Smooth muscle cell (in vitro differentiated cells): Measurements from ENCODE around the gene NBEA. TPM values are rescaled to one million over a fixed set of nuclear protein-coding genes. Genes with fewer than 3 reads are reported as not detected.

ENCODE experiments used
- DNase-seq: peaks from one replicate; lab custom pipeline; 2025; ENCODE audit not compliant: unreplicated experiment; lab: John Stamatoyannopoulos, UW
- H2AFZ ChIP-seq: fragments of 200-600 bp; sonication (generic); 2 replicates; pipeline ENCODE4 v1.6.0; 2016; ENCODE audit warnings: antibody characterized with exemption, low read depth, mild to moderate bottlenecking
- H3F3A ChIP-seq: fragments of 200-600 bp; sonication (generic); 2 replicates; pipeline ENCODE4 v1.6.0; 2017; ENCODE audit warnings: antibody characterized with exemption, low read depth
- H3K27ac ChIP-seq: fragments of 200-600 bp; sonication (generic); 2 replicates; pipeline ENCODE4 v1.5.1; 2016; ENCODE audit warnings: low read depth, mild to moderate bottlenecking
- H3K27me3 ChIP-seq: fragments of 200-600 bp; sonication (generic); 2 replicates; pipeline ENCODE4 v1.6.1; 2016; ENCODE audit warnings: low read depth, mild to moderate bottlenecking
- H3K36me3 ChIP-seq: fragments of 200-600 bp; sonication (generic); 2 replicates; pipeline ENCODE4 v1.5.1; 2016; ENCODE audit warnings: low read depth
- H3K4me1 ChIP-seq: fragments of 200-600 bp; sonication (generic); 2 replicates; pipeline ENCODE4 v1.5.1; 2016; ENCODE audit warnings: low read depth
- H3K4me2 ChIP-seq: fragments of 200-600 bp; sonication (generic); 2 replicates; pipeline ENCODE4 v1.6.0; 2016; ENCODE audit warnings: mild to moderate bottlenecking
- H3K4me3 ChIP-seq: fragments of 200-600 bp; sonication (generic); 2 replicates; pipeline ENCODE4 v1.5.1; 2016; ENCODE audit warnings: mild to moderate bottlenecking
- H3K79me2 ChIP-seq: fragments of 200-600 bp; sonication (generic); 2 replicates; pipeline ENCODE4 v1.6.0; 2016; ENCODE audit warnings: low read depth, mild to moderate bottlenecking
- H3K9ac ChIP-seq: fragments of 200-600 bp; sonication (generic); 2 replicates; pipeline ENCODE4 v1.6.0; 2016; ENCODE audit warnings: low read depth
- H3K9me3 ChIP-seq: fragments of 200-600 bp; sonication (generic); replicated peaks from 2 replicates; pipeline ENCODE4 v1.5.1; 2016; ENCODE audit warnings: low read depth
- H4K20me1 ChIP-seq: fragments of 200-600 bp; sonication (generic); 2 replicates; pipeline ENCODE4 v1.6.0; 2016; ENCODE audit warnings: low read depth
- CTCF ChIP-seq: fragments of 200-600 bp; sonication (generic); IDR thresholded peaks from 2 replicates; pipeline ENCODE4 v1.5.1; 2017; ENCODE audit warnings: borderline replicate concordance, mild to moderate bottlenecking, antibody characterized with exemption; ENCODE audit not compliant: insufficient read depth, poor library complexity, severe bottlenecking
- whole genome bisulfite sequencing: methylation state at CpG from one replicate; pipeline ENCODE4 v1.1.7; 2016; ENCODE audit warnings: low lambda C conversion rate; 5-methylcytosine and 5-hydroxymethylcytosine counted together
- polyA plus RNA-seq: library from polyadenylated mRNA; unstranded; fragments of >200 nt; fragmentation: Nextera tagmentation; extraction: Ambion mirVana; gene quantifications from 2 replicates; pipeline ENCODE4 v1.2.1, GENCODE V29; 2016
- total RNA-seq: library from RNA; depleted of rRNA; stranded (reverse); fragments of >200 nt; gene quantifications from 2 replicates; pipeline ENCODE4 v1.2.3, GENCODE V29; 2014

Gene NBEA
- total and polyA plus RNA-seq, 2 experiments from 2014 or later: 3.6 to 11.7 TPM

- 93% methylated on average over 3 of the region's 3 CpGs for WGBS
- no peaks in the 10 kb centered on the region for H3K36me3 ChIP-seq
- peaks cover 7% of the 10 kb centered on the region for H3F3A ChIP-seq
- H3K4me2 ChIP-seq: no peak overlapping the region
- H3K27ac ChIP-seq: no peak overlapping the region
- H4K20me1 ChIP-seq: no peaks in the 10 kb centered on the region
- no peak for TF ChIP-seq CTCF
- no peaks in the 10 kb centered on the region for H3K9me3 ChIP-seq
- DNase-seq: no peak
- no peaks in the 10 kb centered on the region for H3K27me3 ChIP-seq
- H3K4me1 ChIP-seq: no peaks in the 10 kb centered on the region
- H3K4me3 ChIP-seq: no peak overlapping the region
- H2AFZ ChIP-seq: no peak overlapping the region
- no peaks in the 10 kb centered on the region for H3K79me2 ChIP-seq
- no peak overlapping the region for H3K9ac ChIP-seq
Observed at GRCh38 chr13:35593651-35594050, 651.6 kb downstream of the NBEA start.

GRCh38 chr13:35594096-35594495, 652.0 kb downstream of the NBEA start:
- TF ChIP-seq CTCF: no peak
- H3K27ac ChIP-seq: no peak overlapping the region

GRCh38 chr13:35595181-35595580, 653.1 kb downstream of the NBEA start:
- H3K79me2 ChIP-seq: no peaks in the 10 kb centered on the region
- no peak overlapping the region for H3K4me3 ChIP-seq
- H3K27me3 ChIP-seq: no peaks in the 10 kb centered on the region
- TF ChIP-seq CTCF: no peak
- no peaks in the 10 kb centered on the region for H3K36me3 ChIP-seq
- peaks cover 23% of the 10 kb centered on the region for H3F3A ChIP-seq
- no peak overlapping the region for H3K27ac ChIP-seq
- no peak overlapping the region for H2AFZ ChIP-seq
- H3K4me1 ChIP-seq: peaks cover 9% of the 10 kb centered on the region
- no peak overlapping the region for H3K4me2 ChIP-seq
- no peaks in the 10 kb centered on the region for H3K9me3 ChIP-seq
- H4K20me1 ChIP-seq: no peaks in the 10 kb centered on the region
- DNase-seq: no peak
- H3K9ac ChIP-seq: no peak overlapping the region

More at GRCh38 chr13:35594096-35594495, 652.0 kb downstream of the NBEA start:
- H3F3A ChIP-seq: peaks cover 12% of the 10 kb centered on the region
- H3K4me2 ChIP-seq: no peak overlapping the region
- H3K79me2 ChIP-seq: no peaks in the 10 kb centered on the region
- no peaks in the 10 kb centered on the region for H3K36me3 ChIP-seq
- H3K27me3 ChIP-seq: no peaks in the 10 kb centered on the region
- H3K4me1 ChIP-seq: peaks cover 1% of the 10 kb centered on the region
- no peaks in the 10 kb centered on the region for H3K9me3 ChIP-seq
- no peak overlapping the region for H3K4me3 ChIP-seq
- 81% methylated on average over 1 of the region's 1 CpG for WGBS
- no peaks in the 10 kb centered on the region for H4K20me1 ChIP-seq
- H3K9ac ChIP-seq: no peak overlapping the region
- no peak overlapping the region for H2AFZ ChIP-seq
- no peak for DNase-seq

GRCh38 chr13:35596321-35597030, 654.4 kb downstream of the NBEA start:
- Histone ChIP-seq H3K4me1 (peaks cover 9% of the 10 kb centered on the region), H3K9ac (no peak overlapping the region), H3K27me3 (no peaks in the 10 kb centered on the region), H3K4me2 (no peak overlapping the region), H2AFZ (no peak overlapping the region), H3K4me3 (no peak overlapping the region), H3F3A (peaks cover 28% of the 10 kb centered on the region), H3K27ac (no peak overlapping the region), H3K79me2 (no peaks in the 10 kb centered on the region), H4K20me1 (no peaks in the 10 kb centered on the region), H3K9me3 (no peaks in the 10 kb centered on the region), H3K36me3 (no peaks in the 10 kb centered on the region)
- no peak for TF ChIP-seq CTCF
- no peak for DNase-seq
- WGBS: 92% methylated on average over 5 of the region's 5 CpGs
